Trophoblast cell (in vitro differentiated cells and primary cell): ENCODE measurements around the gene ARIH1.
"Not testable (repeated sequence)": the region's sequence is repeated elsewhere in the genome, so short reads cannot be mapped to it uniquely, and the experiment has no call there.

Experiments
- DNase-seq, 2 donors: peaks; one replicate each; pipeline ENCODE4 v3.0.0-alpha.2; 2016
- H2AFZ ChIP-seq: 2 replicates; pipeline ENCODE4 v1.6.1; 2013; ENCODE audit warnings: low read length, moderate library complexity, mild to moderate bottlenecking; ENCODE audit not compliant: insufficient read depth, poor library complexity
- H2AK5ac ChIP-seq: 2 replicates; pipeline ENCODE4 v1.6.1; 2013; ENCODE audit warnings: mild to moderate bottlenecking, low read length
- H2BK120ac ChIP-seq: 2 replicates; pipeline ENCODE4 v1.6.1; 2013; ENCODE audit warnings: low read length, mild to moderate bottlenecking, moderate library complexity; ENCODE audit not compliant: insufficient read depth, poor library complexity
- H2BK12ac ChIP-seq: 2 replicates; pipeline ENCODE4 v1.6.1; 2013; ENCODE audit warnings: mild to moderate bottlenecking, low read length, moderate library complexity
- H2BK5ac ChIP-seq: 2 replicates; pipeline ENCODE4 v1.6.1; 2013; ENCODE audit warnings: low read length, low read depth, moderate library complexity, mild to moderate bottlenecking; ENCODE audit not compliant: poor library complexity
- H3K14ac ChIP-seq: 2 replicates; pipeline ENCODE4 v1.6.1; 2013; ENCODE audit warnings: mild to moderate bottlenecking, low read length
- H3K18ac ChIP-seq: 2 replicates; pipeline ENCODE4 v1.6.1; 2013; ENCODE audit warnings: mild to moderate bottlenecking, low read length
- H3K23ac ChIP-seq: 2 replicates; pipeline ENCODE4 v1.6.1; 2013; ENCODE audit warnings: low read length
- H3K27ac ChIP-seq: 2 replicates; pipeline ENCODE4 v1.5.1; 2013; ENCODE audit warnings: low read depth, mild to moderate bottlenecking, inconsistent platforms, low read length, moderate library complexity
- H3K27me3 ChIP-seq: 2 replicates; pipeline ENCODE4 v1.6.1; 2013; ENCODE audit warnings: inconsistent platforms, mild to moderate bottlenecking, low read length, moderate library complexity; ENCODE audit not compliant: insufficient read depth
- H3K36me3 ChIP-seq, 2 experiments: 1 replicate in 1 of 2; 2 replicates in 1 of 2; pipeline ENCODE4 v1.6.1; 2013; ENCODE audit warnings: low read length in 2 of 2, mild to moderate bottlenecking in 2 of 2, moderate library complexity in 1 of 2; ENCODE audit not compliant: insufficient read depth in 2 of 2, control insufficient read depth in 1 of 2
- H3K4ac ChIP-seq: 2 replicates; pipeline ENCODE4 v1.6.1; 2013; ENCODE audit warnings: low read depth, mild to moderate bottlenecking, low read length, moderate library complexity
- H3K4me1 ChIP-seq, 2 experiments: 1 replicate in 1 of 2; 2 replicates in 1 of 2; pipeline ENCODE4 v1.6.1; 2013; ENCODE audit warnings: low read length in 2 of 2, mild to moderate bottlenecking in 2 of 2, moderate library complexity in 1 of 2; ENCODE audit not compliant: insufficient read depth in 2 of 2, control insufficient read depth in 1 of 2
- H3K4me2 ChIP-seq: 2 replicates; pipeline ENCODE4 v1.6.1; 2013; ENCODE audit warnings: inconsistent platforms, mild to moderate bottlenecking, low read length, moderate library complexity
- H3K4me3 ChIP-seq: 2 replicates; pipeline ENCODE4 v1.5.1; 2013; ENCODE audit warnings: mild to moderate bottlenecking, low read depth, low read length, inconsistent platforms
- H3K79me1 ChIP-seq: one replicate; pipeline ENCODE4 v1.6.1; 2013; ENCODE audit warnings: low read length
- H3K79me2 ChIP-seq: 2 replicates; pipeline ENCODE4 v1.6.1; 2013; ENCODE audit warnings: low read length, mild to moderate bottlenecking; ENCODE audit not compliant: control insufficient read depth, insufficient read depth, poor library complexity
- H3K9ac ChIP-seq: 2 replicates; pipeline ENCODE4 v1.6.1; 2013; ENCODE audit warnings: mild to moderate bottlenecking, low read length
- H3K9me3 ChIP-seq: 2 replicates; pipeline ENCODE4 v1.6.1; 2013; ENCODE audit warnings: low read depth, mild to moderate bottlenecking, control low read depth, inconsistent platforms, low read length; ENCODE audit not compliant: insufficient read depth
- H4K12ac ChIP-seq: 2 replicates; pipeline ENCODE4 v1.6.1; 2013; ENCODE audit warnings: low read depth, mild to moderate bottlenecking, low read length, moderate library complexity
- H4K8ac ChIP-seq: 2 replicates; pipeline ENCODE4 v1.6.1; 2013; ENCODE audit warnings: low read depth, mild to moderate bottlenecking, low read length, moderate library complexity
- H4K91ac ChIP-seq: one replicate; pipeline ENCODE4 v1.6.1; 2013; ENCODE audit warnings: low read depth, mild to moderate bottlenecking, low read length, moderate library complexity
- WGBS: extraction: QIAGEN DNeasy Blood & Tissue Kit; methylation state at CpG from one replicate; pipeline ENCODE4 v1.1.7; 2013; ENCODE audit warnings: missing lambda C conversion rate; ENCODE audit not compliant: insufficient read length, insufficient coverage; ENCODE audit errors: extremely low coverage; 5-methylcytosine and 5-hydroxymethylcytosine counted together

The ARIH1 gene

GRCh38 chr15:72476330-72476729 is 2.2 kb downstream of the ARIH1 start:
- not testable (repeated sequence) for H2BK5ac ChIP-seq, H3K4me1 ChIP-seq, H2BK12ac ChIP-seq, DNase-seq, H3K14ac ChIP-seq, H3K27ac ChIP-seq, H2BK120ac ChIP-seq, H2AK5ac ChIP-seq, H3K4me3 ChIP-seq, H2AFZ ChIP-seq, H3K27me3 ChIP-seq, H4K8ac ChIP-seq, H4K12ac ChIP-seq, H3K23ac ChIP-seq, H3K18ac ChIP-seq, H3K9ac ChIP-seq, H3K9me3 ChIP-seq, H4K91ac ChIP-seq
- H3K79me2 ChIP-seq: peaks cover 31% of the 10 kb centered on the region
- WGBS: no CpG with 5 or more reads among the region's 16 CpGs
- H3K36me3 ChIP-seq: peaks cover 12 to 16% of the 10 kb centered on the region in 2 experiments
- H3K4me2 ChIP-seq: peak overlapping the region; percentile 38
- peak overlapping the region; percentile 99 for H3K4ac ChIP-seq
- peaks cover 18% of the 10 kb centered on the region for H3K79me1 ChIP-seq

GRCh38 chr15:72481015-72481659 is 7.0 kb downstream of the ARIH1 start:
- no peak overlapping the region for H2BK120ac ChIP-seq
- no peak overlapping the region for H2BK12ac ChIP-seq
- peaks cover 15 to 16% of the 10 kb centered on the region in 2 experiments for H3K36me3 ChIP-seq
- H3K4me2 ChIP-seq: no peak overlapping the region
- no peak overlapping the region for H3K4me3 ChIP-seq
- H3K9me3 ChIP-seq: no peaks in the 10 kb centered on the region
- H3K23ac ChIP-seq: no peak overlapping the region
- H3K79me2 ChIP-seq: peaks cover 21% of the 10 kb centered on the region
- H2AFZ ChIP-seq: no peak overlapping the region
- no peak overlapping the region for H3K9ac ChIP-seq
- no peak overlapping the region for H4K91ac ChIP-seq
- H3K18ac ChIP-seq: no peak overlapping the region
- peak overlapping the region; percentile 26 for H3K4ac ChIP-seq
- H2AK5ac ChIP-seq: no peak overlapping the region
- H3K79me1 ChIP-seq: no peaks in the 10 kb centered on the region
- H3K27ac ChIP-seq: no peak overlapping the region
- no peak overlapping the region for H2BK5ac ChIP-seq
- DNase-seq: no peak
- H3K14ac ChIP-seq: no peak overlapping the region
- 100% methylated on average over 1 of the region's 3 CpGs for WGBS
- H4K8ac ChIP-seq: no peak overlapping the region
- no peaks in the 10 kb centered on the region for H3K27me3 ChIP-seq
- no peak overlapping the region for H4K12ac ChIP-seq
- peaks cover 4% of the 10 kb centered on the region in 2 experiments for H3K4me1 ChIP-seq

GRCh38 chr15:72482275-72482674 is 8.1 kb downstream of the ARIH1 start:
- Histone ChIP-seq H4K91ac (no peak overlapping the region), H3K27ac (no peak overlapping the region), H3K18ac (no peak overlapping the region), H3K4ac (no peak overlapping the region), H2BK120ac (no peak overlapping the region), H3K4me1 (peaks cover 1 to 2% of the 10 kb centered on the region in 2 experiments), H2BK12ac (no peak overlapping the region), H3K79me1 (no peaks in the 10 kb centered on the region), H3K9me3 (no peaks in the 10 kb centered on the region), H3K14ac (no peak overlapping the region), H2AK5ac (no peak overlapping the region), H4K12ac (no peak overlapping the region), H3K4me3 (no peak overlapping the region), H2AFZ (no peak overlapping the region), H2BK5ac (no peak overlapping the region), H3K23ac (no peak overlapping the region), H3K9ac (no peak overlapping the region), H3K36me3 (peaks cover 13% of the 10 kb centered on the region in 2 experiments), H3K4me2 (no peak overlapping the region), H3K79me2 (peaks cover 22% of the 10 kb centered on the region), H4K8ac (no peak overlapping the region), H3K27me3 (no peaks in the 10 kb centered on the region)
- no peak for DNase-seq

GRCh38 chr15:72483279-72483678 is 9.1 kb downstream of the ARIH1 start:
- no peak overlapping the region for H2BK5ac ChIP-seq
- peaks cover 6 to 8% of the 10 kb centered on the region in 2 experiments for H3K36me3 ChIP-seq
- no CpG with 5 or more reads among the region's 6 CpGs for WGBS
- H3K79me2 ChIP-seq: peaks cover 19% of the 10 kb centered on the region
- no peak overlapping the region for H2AFZ ChIP-seq
- H3K4ac ChIP-seq: peak overlapping the region; percentile 94
- H4K8ac ChIP-seq: no peak overlapping the region
- no peak for DNase-seq
- no peaks in the 10 kb centered on the region for H3K9me3 ChIP-seq
- H3K18ac ChIP-seq: no peak overlapping the region
- no peak overlapping the region for H3K14ac ChIP-seq
- no peak overlapping the region for H4K12ac ChIP-seq
- H2AK5ac ChIP-seq: no peak overlapping the region
- H2BK120ac ChIP-seq: no peak overlapping the region
- peaks cover 1 to 2% of the 10 kb centered on the region in 2 experiments for H3K4me1 ChIP-seq
- no peak overlapping the region for H3K23ac ChIP-seq
- H3K4me3 ChIP-seq: no peak overlapping the region
- no peaks in the 10 kb centered on the region for H3K79me1 ChIP-seq
- H3K9ac ChIP-seq: no peak overlapping the region
- H4K91ac ChIP-seq: no peak overlapping the region
- H3K27ac ChIP-seq: no peak overlapping the region
- no peak overlapping the region for H2BK12ac ChIP-seq
- H3K27me3 ChIP-seq: no peaks in the 10 kb centered on the region
- H3K4me2 ChIP-seq: no peak overlapping the region
